PC-3 (cell line): ENCODE measurements around the gene PINLYP.

Experiments used
- EZH2 ChIP-seq: fragments of 300-600 bp; sonication (generic); IDR thresholded peaks from one replicate; pipeline ENCODE4 v1.6.1; 2017; ENCODE audit warnings: antibody characterized with exemption, mild to moderate bottlenecking, low read length; ENCODE audit not compliant: unreplicated experiment
- EZH2phosphoT487 ChIP-seq: fragments of 300-600 bp; sonication (generic); IDR thresholded peaks from 2 replicates; pipeline ENCODE4 v1.6.1; 2018; ENCODE audit warnings: mild to moderate bottlenecking, antibody characterized with exemption, low read length, borderline replicate concordance
- TF ChIP-seq, protein P1 (sequence below): fragments of 300-600 bp; sonication (generic); conservative IDR thresholded peaks from 2 replicates; pipeline ENCODE4 v1.5.1; 2017; ENCODE audit warnings: antibody characterized with exemption, low read depth, mild to moderate bottlenecking, low read length

DNA sequence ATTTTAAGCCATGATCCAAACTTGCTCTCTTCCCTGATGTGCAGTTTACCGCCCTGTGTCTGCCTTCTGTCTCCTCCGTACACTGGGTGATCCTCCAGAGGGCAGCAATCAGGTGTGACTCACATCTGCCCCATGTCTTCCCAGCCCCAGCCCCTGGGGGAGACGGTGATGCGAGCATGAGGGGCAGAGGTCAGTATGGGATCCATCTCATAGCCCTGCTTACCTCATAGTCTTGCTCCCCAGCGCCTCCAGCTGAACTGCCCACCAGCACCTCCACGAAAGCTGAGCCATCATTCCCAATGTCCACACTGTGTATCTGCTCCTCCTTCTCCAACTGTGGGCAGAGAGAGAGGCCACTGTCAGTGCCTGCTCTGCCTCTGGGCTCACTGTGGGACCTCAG is 14.9 kb upstream of the PINLYP start:
- TF ChIP-seq, protein P1, sequence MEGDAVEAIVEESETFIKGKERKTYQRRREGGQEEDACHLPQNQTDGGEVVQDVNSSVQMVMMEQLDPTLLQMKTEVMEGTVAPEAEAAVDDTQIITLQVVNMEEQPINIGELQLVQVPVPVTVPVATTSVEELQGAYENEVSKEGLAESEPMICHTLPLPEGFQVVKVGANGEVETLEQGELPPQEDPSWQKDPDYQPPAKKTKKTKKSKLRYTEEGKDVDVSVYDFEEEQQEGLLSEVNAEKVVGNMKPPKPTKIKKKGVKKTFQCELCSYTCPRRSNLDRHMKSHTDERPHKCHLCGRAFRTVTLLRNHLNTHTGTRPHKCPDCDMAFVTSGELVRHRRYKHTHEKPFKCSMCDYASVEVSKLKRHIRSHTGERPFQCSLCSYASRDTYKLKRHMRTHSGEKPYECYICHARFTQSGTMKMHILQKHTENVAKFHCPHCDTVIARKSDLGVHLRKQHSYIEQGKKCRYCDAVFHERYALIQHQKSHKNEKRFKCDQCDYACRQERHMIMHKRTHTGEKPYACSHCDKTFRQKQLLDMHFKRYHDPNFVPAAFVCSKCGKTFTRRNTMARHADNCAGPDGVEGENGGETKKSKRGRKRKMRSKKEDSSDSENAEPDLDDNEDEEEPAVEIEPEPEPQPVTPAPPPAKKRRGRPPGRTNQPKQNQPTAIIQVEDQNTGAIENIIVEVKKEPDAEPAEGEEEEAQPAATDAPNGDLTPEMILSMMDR, result peak; percentile 32; the same call in 1 of the 2 replicates
- TF ChIP-seq EZH2 (no peak), EZH2phosphoT487 (no peak)
